Panc1 (cell line): ENCODE results near the gene MACF1. TPM values are rescaled to one million over a fixed set of nuclear protein-coding genes. Genes with fewer than 3 reads are reported as not detected.

Experiments
- ATAC-seq: fragments of 200-7000 bp; cut with Tn5 transposase; 2 replicates; pipeline ENCODE4 v1.9.1; 2020; ENCODE audit warnings: mild to moderate bottlenecking, moderate library complexity
- BruUV-seq: library from RNA; stranded (reverse); fragments of 400-500 nt; replicated peaks from 2 replicates; lab custom pipeline; 2021; lab: Mats Ljungman, UMichigan
- CTCF ChIA-PET: fragments of 300-600 bp; sonication (Branson Sonifier 250); formaldehyde crosslinking; loops from one replicate; lab custom pipeline; 2022; ENCODE audit warnings: antibody characterized with exemption; lab: Charles Lee
- POLR2A ChIA-PET: fragments of 300-600 bp; sonication (Branson Sonifier 250); formaldehyde crosslinking; loops from one replicate; lab custom pipeline; 2022; ENCODE audit warnings: antibody characterized with exemption; lab: Charles Lee
- DNase-seq: peaks from one replicate; pipeline ENCODE4 v3.0.0-alpha.2; 2010; ENCODE audit warnings: low read depth, low spot score
- H3K27ac ChIP-seq: 2 replicates; pipeline ENCODE4 v1.5.1; 2011; ENCODE audit warnings: mild to moderate bottlenecking, low read length, inconsistent platforms
- H3K27me3 ChIP-seq: fragments of 200-500 bp; sonication (Bioruptor generic); 2 replicates; pipeline ENCODE4 v1.6.0; 2014; ENCODE audit warnings: low read length, inconsistent platforms; ENCODE audit not compliant: control insufficient read depth, insufficient read depth
- H3K36me3 ChIP-seq: fragments of 200-500 bp; sonication (Bioruptor generic); 2 replicates; pipeline ENCODE4 v1.5.1; 2014; ENCODE audit warnings: inconsistent platforms, mild to moderate bottlenecking, low read length, moderate library complexity; ENCODE audit not compliant: control insufficient read depth, insufficient read depth
- H3K4me1 ChIP-seq: 2 replicates; pipeline ENCODE4 v1.5.1; 2011; ENCODE audit warnings: inconsistent platforms, mild to moderate bottlenecking, low read length, moderate library complexity; ENCODE audit not compliant: control insufficient read depth, insufficient read depth
- H3K4me3 ChIP-seq, 2 experiments: 2 replicates each; pipeline ENCODE4 v1.5.1; 2011 to 2012; ENCODE audit warnings: low read depth in 2 of 2, low read length in 2 of 2, mild to moderate bottlenecking in 2 of 2, inconsistent platforms in 1 of 2, moderate library complexity in 1 of 2
- H3K9me3 ChIP-seq: fragments of 200-500 bp; sonication (Bioruptor generic); 2 replicates; pipeline ENCODE4 v1.5.1; 2014; ENCODE audit warnings: low read depth, mild to moderate bottlenecking, inconsistent platforms, low read length, moderate library complexity; ENCODE audit not compliant: control insufficient read depth, insufficient read depth
- POLR2AphosphoS5 ChIP-seq: IDR thresholded peaks from 2 replicates; pipeline ENCODE4 v1.6.1; 2012; ENCODE audit warnings: mild to moderate bottlenecking, low read depth, low read length, moderate library complexity
- REST ChIP-seq, 2 experiments: IDR thresholded peaks; 2 replicates each; pipeline ENCODE4 v1.6.1; 2011 to 2012; ENCODE audit warnings: low read depth in 2 of 2, control low read depth in 1 of 2, low read length in 1 of 2, mild to moderate bottlenecking in 1 of 2, moderate library complexity in 1 of 2; ENCODE audit not compliant: insufficient read depth in 1 of 2
- SIN3A ChIP-seq: IDR thresholded peaks from 2 replicates; pipeline ENCODE4 v1.6.1; 2012; ENCODE audit warnings: low read depth, mild to moderate bottlenecking, low read length, moderate library complexity, borderline replicate concordance; ENCODE audit not compliant: insufficient read depth
- TCF7L2 ChIP-seq: IDR thresholded peaks from 2 replicates; pipeline ENCODE4 v1.6.1; 2011; ENCODE audit warnings: mild to moderate bottlenecking, low read depth, low read length, inconsistent platforms
- in situ Hi-C: cut with HindIII; loops from 2 replicates; pipeline ENCODE4 v1.10.0; 2016; ENCODE audit warnings: low sequenced_read_pairs, low pct_unique_long_range_greater_than_20kb
- intact Hi-C: fragments of 100-400 bp; cut with micrococcal nuclease; formaldehyde crosslinking; loops from one replicate; pipeline ENCODE4 v1.10.0; 2022; ENCODE audit not compliant: unreplicated experiment
- total RNA-seq: library from RNA; stranded (reverse); gene quantifications from one replicate; pipeline ENCODE4 v1.2.1, GENCODE V29; 2021; ENCODE audit not compliant: unreplicated experiment
- TF ChIP-seq, protein P1 (sequence below): fragments of 450-650 bp; IDR thresholded peaks from 2 replicates; pipeline ENCODE4 v1.5.1; 2017; ENCODE audit warnings: mild to moderate bottlenecking

The MACF1 gene
- total RNA-seq, 1 experiment from 2014 or later: 413 TPM

GRCh38 chr1:39393645-39394044 lies 189.2 kb downstream of the MACF1 start:
- no peaks in the 10 kb centered on the region for H3K27me3 ChIP-seq
- intact Hi-C loops (no loop called here), in situ Hi-C loops (no loop called here)
- ChIA-PET POLR2A (no interaction called here), CTCF (no interaction called here)
- H3K4me3 ChIP-seq: no peak overlapping the region
- H3K36me3 ChIP-seq: peaks cover 3% of the 10 kb centered on the region; the same call in 1 of the 2 replicates
- ATAC-seq (no peak), DNase-seq (no peak)
- H3K9me3 ChIP-seq: no peaks in the 10 kb centered on the region
- H3K27ac ChIP-seq: peak overlapping the region; percentile 94
- TF ChIP-seq SIN3A (no peak), TCF7L2 (no peak), POLR2AphosphoS5 (no peak), REST (IDR thresholded peaks at IDR 0.05; ENCODE audit: insufficient read depth in 1 of 2, low read depth in 2 of 2, low read length in 1 of 2) (no peak)
- TF ChIP-seq, protein P1, sequence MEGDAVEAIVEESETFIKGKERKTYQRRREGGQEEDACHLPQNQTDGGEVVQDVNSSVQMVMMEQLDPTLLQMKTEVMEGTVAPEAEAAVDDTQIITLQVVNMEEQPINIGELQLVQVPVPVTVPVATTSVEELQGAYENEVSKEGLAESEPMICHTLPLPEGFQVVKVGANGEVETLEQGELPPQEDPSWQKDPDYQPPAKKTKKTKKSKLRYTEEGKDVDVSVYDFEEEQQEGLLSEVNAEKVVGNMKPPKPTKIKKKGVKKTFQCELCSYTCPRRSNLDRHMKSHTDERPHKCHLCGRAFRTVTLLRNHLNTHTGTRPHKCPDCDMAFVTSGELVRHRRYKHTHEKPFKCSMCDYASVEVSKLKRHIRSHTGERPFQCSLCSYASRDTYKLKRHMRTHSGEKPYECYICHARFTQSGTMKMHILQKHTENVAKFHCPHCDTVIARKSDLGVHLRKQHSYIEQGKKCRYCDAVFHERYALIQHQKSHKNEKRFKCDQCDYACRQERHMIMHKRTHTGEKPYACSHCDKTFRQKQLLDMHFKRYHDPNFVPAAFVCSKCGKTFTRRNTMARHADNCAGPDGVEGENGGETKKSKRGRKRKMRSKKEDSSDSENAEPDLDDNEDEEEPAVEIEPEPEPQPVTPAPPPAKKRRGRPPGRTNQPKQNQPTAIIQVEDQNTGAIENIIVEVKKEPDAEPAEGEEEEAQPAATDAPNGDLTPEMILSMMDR: no peak
- BruUV-seq: no TSS peak
- H3K4me1 ChIP-seq: peaks cover 75% of the 10 kb centered on the region

DNA sequence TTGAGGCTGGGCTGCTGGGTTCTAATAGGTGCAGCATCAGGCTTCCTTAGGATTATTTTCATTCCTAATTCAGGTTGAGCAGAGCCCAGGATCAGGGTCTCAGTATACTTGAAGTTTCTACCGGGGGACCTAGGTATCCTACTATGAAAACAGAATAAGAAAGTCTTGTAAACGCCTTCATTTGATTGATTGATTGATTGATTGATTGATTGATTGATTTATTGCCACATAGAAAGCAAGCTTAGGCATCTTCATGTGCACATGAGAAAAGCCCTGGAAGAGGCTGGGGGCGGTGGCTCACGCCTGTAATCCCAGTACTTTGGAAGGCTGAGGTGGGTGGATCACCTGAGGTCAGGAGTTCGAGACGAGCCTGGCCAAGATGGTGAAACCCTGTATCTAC lies 189.6 kb downstream of the MACF1 start:
- ATAC-seq (no peak), DNase-seq (no peak)
- TF ChIP-seq REST (IDR thresholded peaks at IDR 0.05; ENCODE audit: insufficient read depth in 1 of 2, low read depth in 2 of 2, low read length in 1 of 2) (no peak), SIN3A (no peak), TCF7L2 (no peak)
- intact Hi-C loops: no loop called here
- Histone ChIP-seq H3K4me3 (no peak overlapping the region), H3K9me3 (no peaks in the 10 kb centered on the region), H3K27ac (peak overlapping the region; percentile 94), H3K36me3 (peaks cover 3% of the 10 kb centered on the region; the same call in 1 of the 2 replicates), H3K27me3 (no peaks in the 10 kb centered on the region), H3K4me1 (peaks cover 80% of the 10 kb centered on the region)
- no TSS peak for BruUV-seq
- ChIA-PET CTCF (no interaction called here), POLR2A (interaction anchor here (0.7 kb wide), 1 partner anchor 288 kb away, joined by 3 read pairs; no protein-coding TSS in a partner anchor)
- in situ Hi-C loops: no loop called here
